B cell (primary cell): ENCODE data around the gene ANTKMT.

ENCODE experiments used
- EZH2 ChIP-seq: IDR thresholded peaks from 2 replicates; pipeline ENCODE4 v1.6.1; 2012; ENCODE audit warnings: borderline replicate concordance, low read depth, mild to moderate bottlenecking, moderate library complexity, low read length; ENCODE audit not compliant: insufficient read depth, poor library complexity, severe bottlenecking
- TF ChIP-seq, protein P1 (sequence below): fragments of 200-600 bp; IDR thresholded peaks from one replicate; pipeline ENCODE4 v1.8.0; 2022; ENCODE audit warnings: antibody characterized with exemption, mild to moderate bottlenecking

DNA sequence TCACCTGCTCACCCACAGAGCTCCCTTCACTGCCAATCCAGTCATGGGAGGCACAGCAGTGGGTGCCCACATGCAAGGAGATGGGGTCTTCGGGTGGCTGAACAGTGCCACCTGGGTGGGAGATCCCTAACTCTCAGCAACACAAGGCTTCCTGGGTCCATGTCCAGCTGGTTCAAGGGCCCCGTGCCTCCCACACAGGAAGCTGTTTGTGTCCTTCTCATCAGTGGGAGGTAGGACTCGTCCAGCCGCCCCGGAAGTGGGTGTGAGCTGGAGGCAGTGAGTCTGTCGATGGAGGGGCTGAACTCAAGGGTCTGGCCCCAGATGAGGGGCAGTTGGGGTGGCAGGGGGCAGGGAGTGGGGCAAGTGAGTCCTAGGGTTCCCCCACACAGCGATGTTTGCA is 16.9 kb upstream of the ANTKMT start:
- TF ChIP-seq, protein P1, sequence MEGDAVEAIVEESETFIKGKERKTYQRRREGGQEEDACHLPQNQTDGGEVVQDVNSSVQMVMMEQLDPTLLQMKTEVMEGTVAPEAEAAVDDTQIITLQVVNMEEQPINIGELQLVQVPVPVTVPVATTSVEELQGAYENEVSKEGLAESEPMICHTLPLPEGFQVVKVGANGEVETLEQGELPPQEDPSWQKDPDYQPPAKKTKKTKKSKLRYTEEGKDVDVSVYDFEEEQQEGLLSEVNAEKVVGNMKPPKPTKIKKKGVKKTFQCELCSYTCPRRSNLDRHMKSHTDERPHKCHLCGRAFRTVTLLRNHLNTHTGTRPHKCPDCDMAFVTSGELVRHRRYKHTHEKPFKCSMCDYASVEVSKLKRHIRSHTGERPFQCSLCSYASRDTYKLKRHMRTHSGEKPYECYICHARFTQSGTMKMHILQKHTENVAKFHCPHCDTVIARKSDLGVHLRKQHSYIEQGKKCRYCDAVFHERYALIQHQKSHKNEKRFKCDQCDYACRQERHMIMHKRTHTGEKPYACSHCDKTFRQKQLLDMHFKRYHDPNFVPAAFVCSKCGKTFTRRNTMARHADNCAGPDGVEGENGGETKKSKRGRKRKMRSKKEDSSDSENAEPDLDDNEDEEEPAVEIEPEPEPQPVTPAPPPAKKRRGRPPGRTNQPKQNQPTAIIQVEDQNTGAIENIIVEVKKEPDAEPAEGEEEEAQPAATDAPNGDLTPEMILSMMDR: no peak
- TF ChIP-seq EZH2: no peak
